Measurements from ENCODE around the gene OR5A2.
"Not testable (repeated sequence)": the region's sequence is repeated elsewhere in the genome, so short reads cannot be mapped to it uniquely, and the experiment has no call there.

Gene OR5A2

DNA sequence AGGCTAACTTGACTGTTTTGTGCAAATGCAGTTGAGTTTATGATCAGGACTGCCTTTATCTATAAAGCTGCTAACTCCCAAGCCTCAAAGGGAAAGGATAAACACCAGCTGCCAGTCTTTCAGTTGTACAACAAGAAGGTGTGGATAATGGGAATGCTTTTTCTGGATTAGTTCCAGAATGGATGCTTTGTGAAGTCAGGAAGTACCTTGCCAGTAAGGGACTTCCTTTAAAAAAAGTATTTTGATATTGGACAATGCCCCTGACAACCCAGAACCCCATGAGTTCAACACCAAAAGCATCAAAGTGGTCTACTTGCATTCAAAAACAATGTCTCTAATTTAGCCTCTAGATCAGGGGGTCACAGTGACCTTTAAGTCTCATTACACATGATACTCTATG, 32.0 kb downstream of the OR5A2 start:
- no peak for DNase-seq (ENCODE audit: low spot score)

DNA sequence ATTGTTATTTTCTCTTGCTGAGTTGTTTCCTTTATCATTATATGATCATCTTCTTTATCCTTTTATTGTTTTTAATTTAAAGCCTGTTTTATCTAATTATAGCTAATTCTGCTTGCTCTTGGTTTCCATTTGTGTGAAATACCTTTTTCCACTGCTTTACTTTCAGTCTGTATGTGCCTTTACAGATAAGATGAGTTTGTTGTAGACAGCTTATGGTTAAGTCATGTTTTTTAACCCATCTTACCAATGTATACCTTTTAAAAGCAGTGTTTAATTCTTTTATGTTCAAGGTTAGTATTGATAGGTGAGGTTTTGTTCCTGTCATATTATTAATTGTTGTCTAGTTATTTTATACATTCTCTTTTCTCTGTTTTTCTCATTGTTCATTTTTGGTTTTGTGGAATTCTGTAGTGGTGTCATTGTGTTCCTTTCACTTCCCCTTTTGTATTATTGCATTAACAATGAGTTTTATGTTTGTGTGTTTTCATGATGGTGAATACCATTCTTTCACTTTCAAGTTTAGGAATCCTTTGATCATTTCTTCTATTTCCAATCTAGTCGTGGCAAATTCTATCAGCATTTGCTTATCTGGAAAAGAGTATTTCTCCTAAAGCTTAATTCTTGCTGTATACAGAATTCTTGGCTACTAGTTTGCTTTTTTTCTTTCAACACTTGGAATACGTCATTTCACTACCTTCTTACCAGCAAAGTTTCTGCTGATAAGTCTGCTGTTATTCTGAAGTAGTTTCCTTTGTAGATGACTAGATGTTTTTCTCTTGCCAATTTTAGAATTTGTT, 45.8 kb downstream of the OR5A2 start:
- DNase-seq (ENCODE audit: low spot score) = no peak

DNA sequence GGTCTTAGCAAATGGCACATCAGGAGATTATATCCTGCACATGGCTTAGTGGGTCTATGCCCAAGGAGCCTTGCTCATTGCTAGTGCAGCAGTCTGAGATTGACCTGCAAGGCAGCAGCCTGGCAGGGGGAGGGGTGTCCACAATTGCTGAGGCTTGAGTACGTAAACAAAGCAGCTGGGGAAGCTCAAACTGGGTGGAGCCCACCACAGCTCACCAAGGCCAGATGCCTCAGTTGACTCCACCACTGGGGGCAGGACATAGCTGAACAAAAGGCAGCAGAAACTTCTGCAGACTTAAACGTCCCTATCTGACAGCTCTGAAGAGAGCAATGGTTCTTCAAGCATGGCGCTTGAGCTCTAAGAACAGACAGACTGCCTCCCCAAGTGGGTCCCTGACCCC, 53.9 kb downstream of the OR5A2 start:
- not testable (repeated sequence) for DNase-seq (ENCODE audit: low spot score)

DNA sequence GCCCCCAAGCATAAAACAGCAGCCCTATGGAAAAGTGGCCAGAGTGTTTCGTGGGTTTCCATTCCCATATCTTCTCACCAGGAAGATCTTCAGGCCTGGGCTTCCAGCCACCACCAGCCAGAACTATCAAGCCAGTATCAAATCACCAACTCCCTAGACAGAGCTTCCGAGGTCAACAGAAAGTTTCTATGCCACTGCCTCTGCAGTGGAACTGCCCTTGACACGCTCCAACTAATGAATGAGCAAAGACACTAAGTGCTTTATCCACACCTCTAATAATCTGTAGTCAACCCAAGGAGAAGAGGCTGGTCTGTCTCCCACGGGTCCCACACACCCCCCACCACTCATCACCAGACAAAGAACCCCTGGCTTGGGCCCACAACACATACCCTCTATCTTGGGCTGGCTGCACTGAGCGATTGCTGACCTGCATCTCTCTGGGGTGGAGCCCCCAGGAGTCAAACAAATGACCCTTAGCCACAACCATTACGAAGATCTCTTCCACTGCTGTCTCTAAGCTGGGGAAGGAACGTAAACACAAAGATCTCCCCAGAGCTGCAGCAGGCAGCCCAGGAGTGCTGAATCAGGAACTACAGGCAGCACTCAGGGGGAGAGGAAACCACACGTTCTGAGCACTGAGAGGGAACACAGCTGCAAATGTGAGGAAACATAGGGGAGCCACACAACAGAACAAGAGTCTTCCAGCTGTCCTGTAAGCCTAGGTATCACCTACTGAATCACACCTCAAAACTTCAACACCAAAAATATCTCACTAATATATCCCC, 57.8 kb downstream of the OR5A2 start:
- DNase-seq (ENCODE audit: low spot score) = no peak

All from AG08395 (cell line).